WTC11 (cell line): ENCODE measurements around the gene POMT1. TPM values are rescaled to one million over a fixed set of nuclear protein-coding genes. Genes with fewer than 3 reads are reported as not detected.

ENCODE experiments used
- KAT7 ChIP-seq: sonication (generic); formaldehyde crosslinking; IDR thresholded peaks from 2 replicates; pipeline ENCODE4 v1.8.1; 2023; ENCODE audit warnings: missing genetic modification reagents, mild to moderate bottlenecking, borderline replicate concordance
- ZBTB21 ChIP-seq: sonication (generic); formaldehyde crosslinking; IDR thresholded peaks from 2 replicates; pipeline ENCODE4 v1.8.1; 2023; ENCODE audit warnings: mild to moderate bottlenecking, missing genetic modification reagents, borderline replicate concordance
- total RNA-seq: library from RNA; stranded (reverse); gene quantifications from 3 replicates; pipeline ENCODE4 v1.2.3, GENCODE V29; 2021
- TF ChIP-seq, protein P1 (sequence below): sonication (generic); formaldehyde crosslinking; IDR thresholded peaks from 2 replicates; pipeline ENCODE4 v1.8.0; 2022; ENCODE audit warnings: missing genetic modification reagents
- TF ChIP-seq, protein P2 (sequence below): sonication (generic); formaldehyde crosslinking; IDR thresholded peaks from 2 replicates; pipeline ENCODE4 v1.8.0; 2022; ENCODE audit warnings: mild to moderate bottlenecking, missing genetic modification reagents

Gene POMT1
- total RNA-seq, 1 experiment from 2014 or later, result 36.2 TPM

DNA sequence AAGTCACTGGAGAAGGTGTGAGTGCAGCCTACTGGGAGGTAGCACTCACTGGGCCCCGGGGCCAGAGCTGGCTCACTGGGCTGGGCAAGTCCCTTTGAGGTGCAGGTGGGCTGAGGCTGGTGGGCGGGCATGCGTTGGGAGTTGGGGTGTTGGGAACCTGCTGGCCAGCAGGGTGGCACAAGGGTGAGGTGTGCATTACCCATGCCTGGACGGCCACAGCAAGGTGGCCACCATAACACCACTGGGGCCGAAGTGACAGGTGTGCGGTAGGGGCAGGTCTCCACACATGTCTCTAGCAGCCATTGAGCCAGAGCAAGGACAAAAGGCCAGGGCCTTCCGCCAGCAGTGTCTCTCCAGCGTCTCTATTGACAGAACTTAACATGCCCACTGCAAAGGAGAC is 65.2 kb downstream of the POMT1 start (continued):
- TF ChIP-seq, protein P1, sequence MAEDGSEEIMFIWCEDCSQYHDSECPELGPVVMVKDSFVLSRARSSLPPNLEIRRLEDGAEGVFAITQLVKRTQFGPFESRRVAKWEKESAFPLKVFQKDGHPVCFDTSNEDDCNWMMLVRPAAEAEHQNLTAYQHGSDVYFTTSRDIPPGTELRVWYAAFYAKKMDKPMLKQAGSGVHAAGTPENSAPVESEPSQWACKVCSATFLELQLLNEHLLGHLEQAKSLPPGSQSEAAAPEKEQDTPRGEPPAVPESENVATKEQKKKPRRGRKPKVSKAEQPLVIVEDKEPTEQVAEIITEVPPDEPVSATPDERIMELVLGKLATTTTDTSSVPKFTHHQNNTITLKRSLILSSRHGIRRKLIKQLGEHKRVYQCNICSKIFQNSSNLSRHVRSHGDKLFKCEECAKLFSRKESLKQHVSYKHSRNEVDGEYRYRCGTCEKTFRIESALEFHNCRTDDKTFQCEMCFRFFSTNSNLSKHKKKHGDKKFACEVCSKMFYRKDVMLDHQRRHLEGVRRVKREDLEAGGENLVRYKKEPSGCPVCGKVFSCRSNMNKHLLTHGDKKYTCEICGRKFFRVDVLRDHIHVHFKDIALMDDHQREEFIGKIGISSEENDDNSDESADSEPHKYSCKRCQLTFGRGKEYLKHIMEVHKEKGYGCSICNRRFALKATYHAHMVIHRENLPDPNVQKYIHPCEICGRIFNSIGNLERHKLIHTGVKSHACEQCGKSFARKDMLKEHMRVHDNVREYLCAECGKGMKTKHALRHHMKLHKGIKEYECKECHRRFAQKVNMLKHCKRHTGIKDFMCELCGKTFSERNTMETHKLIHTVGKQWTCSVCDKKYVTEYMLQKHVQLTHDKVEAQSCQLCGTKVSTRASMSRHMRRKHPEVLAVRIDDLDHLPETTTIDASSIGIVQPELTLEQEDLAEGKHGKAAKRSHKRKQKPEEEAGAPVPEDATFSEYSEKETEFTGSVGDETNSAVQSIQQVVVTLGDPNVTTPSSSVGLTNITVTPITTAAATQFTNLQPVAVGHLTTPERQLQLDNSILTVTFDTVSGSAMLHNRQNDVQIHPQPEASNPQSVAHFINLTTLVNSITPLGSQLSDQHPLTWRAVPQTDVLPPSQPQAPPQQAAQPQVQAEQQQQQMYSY (CRISPR knock-in tag), result no peak
- TF ChIP-seq KAT7 (no peak), ZBTB21 (CRISPR knock-in tag) (no peak)
- TF ChIP-seq, protein P2, sequence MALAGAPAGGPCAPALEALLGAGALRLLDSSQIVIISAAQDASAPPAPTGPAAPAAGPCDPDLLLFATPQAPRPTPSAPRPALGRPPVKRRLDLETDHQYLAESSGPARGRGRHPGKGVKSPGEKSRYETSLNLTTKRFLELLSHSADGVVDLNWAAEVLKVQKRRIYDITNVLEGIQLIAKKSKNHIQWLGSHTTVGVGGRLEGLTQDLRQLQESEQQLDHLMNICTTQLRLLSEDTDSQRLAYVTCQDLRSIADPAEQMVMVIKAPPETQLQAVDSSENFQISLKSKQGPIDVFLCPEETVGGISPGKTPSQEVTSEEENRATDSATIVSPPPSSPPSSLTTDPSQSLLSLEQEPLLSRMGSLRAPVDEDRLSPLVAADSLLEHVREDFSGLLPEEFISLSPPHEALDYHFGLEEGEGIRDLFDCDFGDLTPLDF (CRISPR knock-in tag), result no peak

Other genes with a start within 250 kb of the POMT1 start
- 3.0 to 3.5 TPM (median 3.4 TPM) in 3 replicates for gene FAM78A, start 226.4 kb upstream of the POMT1 start, total RNA-seq
- 4.2 to 4.9 TPM (median 4.7 TPM) in 3 replicates for gene PLPP7, start 213.2 kb upstream of the POMT1 start, total RNA-seq
- gene PRRC2B, start 108.8 kb upstream of the POMT1 start, total RNA-seq, result 272 to 314 TPM (median 311 TPM) in 3 replicates
- gene UCK1, start 28.3 kb downstream of the POMT1 start, total RNA-seq, result 28.0 to 30.6 TPM (median 29.6 TPM) in 3 replicates
- 0.48 to 1.2 TPM (median 0.78 TPM) in 3 replicates for gene PRRT1B, start 42.6 kb downstream of the POMT1 start, total RNA-seq
- 57.9 to 66.2 TPM (median 65.7 TPM) in 3 replicates for gene RAPGEF1, start 237.2 kb downstream of the POMT1 start, total RNA-seq